Fibroblast of lung (primary cell): ENCODE data around the gene B9D1. TPM values are rescaled to one million over a fixed set of nuclear protein-coding genes. Genes with fewer than 3 reads are reported as not detected.
A peak's percentile ranks its signal among the peaks of the same experiment; 100 is the strongest.

Source experiments
- DNase-seq, 2 donors: peaks; one replicate each; pipeline versions ENCODE4 v3.0.0 to v3.0.0-alpha.2; 2010; ENCODE audit warnings: low read depth in 2 of 2
- H2AFZ ChIP-seq: 2 replicates; pipeline ENCODE4 v1.5.1; 2012; ENCODE audit warnings: low read length, control low read depth, inconsistent platforms
- H3K27ac ChIP-seq: 2 replicates; pipeline ENCODE4 v1.5.1; 2011; ENCODE audit warnings: low read length, control low read depth; ENCODE audit not compliant: insufficient read depth
- H3K27me3 ChIP-seq: 2 replicates; pipeline ENCODE4 v1.5.1; 2011; ENCODE audit warnings: mild to moderate bottlenecking, low read length; ENCODE audit not compliant: control insufficient read depth, insufficient read depth
- H3K36me3 ChIP-seq: 2 replicates; pipeline ENCODE4 v1.5.1; 2011; ENCODE audit warnings: low read length; ENCODE audit not compliant: control insufficient read depth, insufficient read depth
- H3K4me1 ChIP-seq: 2 replicates; pipeline ENCODE4 v1.5.1; 2011; ENCODE audit warnings: low read length; ENCODE audit not compliant: control insufficient read depth, insufficient read depth; ENCODE audit errors: extremely low read depth
- H3K4me2 ChIP-seq: 2 replicates; pipeline ENCODE4 v1.5.1; 2011; ENCODE audit warnings: low read length, control low read depth; ENCODE audit not compliant: insufficient read depth; ENCODE audit errors: extremely low read depth
- H3K4me3 ChIP-seq, 4 experiments: fragments of 200-600 bp in 1 of 4; sonication (generic) in 1 of 4; replicated peaks in 1 of 4; 2 replicates each; pipeline ENCODE4 v1.5.1; 2011 to 2016; ENCODE audit warnings: low read length in 4 of 4, low read depth in 3 of 4, mild to moderate bottlenecking in 3 of 4, control low read depth in 2 of 4, inconsistent platforms in 1 of 4, mixed read lengths in 1 of 4; ENCODE audit not compliant: insufficient read depth in 1 of 4; ENCODE audit errors: control extremely low read depth in 1 of 4
- H3K79me2 ChIP-seq: 2 replicates; pipeline ENCODE4 v1.5.1; 2012; ENCODE audit warnings: mild to moderate bottlenecking, low read length, inconsistent platforms; ENCODE audit not compliant: control insufficient read depth, insufficient read depth
- H3K9ac ChIP-seq: 2 replicates; pipeline ENCODE4 v1.5.1; 2011; ENCODE audit warnings: mild to moderate bottlenecking, low read length, control low read depth; ENCODE audit not compliant: insufficient read depth
- H3K9me3 ChIP-seq: 2 replicates; pipeline ENCODE4 v1.5.1; 2012; ENCODE audit warnings: low read depth, low read length; ENCODE audit not compliant: control insufficient read depth, insufficient read depth
- H4K20me1 ChIP-seq: 2 replicates; pipeline ENCODE4 v1.5.1; 2011; ENCODE audit warnings: low read length; ENCODE audit not compliant: control insufficient read depth, insufficient read depth; ENCODE audit errors: extremely low read depth
- CTCF ChIP-seq, 2 donors: IDR thresholded peaks in 1 of 2; conservative IDR thresholded peaks in 1 of 2; 1 replicate in 1 of 2; 2 replicates in 1 of 2; pipeline ENCODE4 v1.5.1; 2011 to 2012; ENCODE audit warnings: low read length in 2 of 2, control low read depth in 1 of 2, inconsistent platforms in 1 of 2, low read depth in 1 of 2, mild to moderate bottlenecking in 1 of 2
- EZH2 ChIP-seq: IDR thresholded peaks from 2 replicates; pipeline ENCODE4 v1.5.1; 2012; ENCODE audit warnings: low read length, control low read depth, mild to moderate bottlenecking; ENCODE audit errors: missing control alignments
- polyA plus RNA-seq, 2 donors: library from polyadenylated mRNA; depleted of rRNA in 1 of 2; stranded (reverse) in 1 of 2; unstranded in 1 of 2; fragments of >200 nt; gene quantifications; 2 replicates each; pipeline ENCODE4 v1.2.1, GENCODE V29; 2011 to 2012; ENCODE audit warnings: missing spikeins in 1 of 2
- total RNA-seq: library from RNA; depleted of rRNA; stranded (reverse); fragments of >200 nt; gene quantifications from 2 replicates; pipeline ENCODE4 v1.2.1, GENCODE V29; 2014

The B9D1 gene
- total and polyA plus RNA-seq, 2 donors (not counting 1 experiment from before 2014, with no cell fraction given): 35.7 to 38.5 TPM

- H3K27ac ChIP-seq: no peak overlapping the region
Measured at GRCh38 chr17:19319771-19320505, 42.6 kb downstream of the B9D1 start.

GRCh38 chr17:19318611-19319010 lies 43.9 kb downstream of the B9D1 start:
- TF ChIP-seq EZH2: no peak
- TF ChIP-seq CTCF (conservative IDR thresholded peaks at IDR 0.05 in 1 of 2, IDR thresholded peaks at IDR 0.05 in 1 of 2; ENCODE audit: low read depth in 1 of 2, low read length in 2 of 2): no peak
- no peak for DNase-seq
- no peak overlapping the region for H2AFZ ChIP-seq
- H3K4me1 ChIP-seq: peaks cover 6% of the 10 kb centered on the region
- H3K27ac ChIP-seq: no peak overlapping the region
- no peak overlapping the region for H3K4me2 ChIP-seq
- no peaks in the 10 kb centered on the region for H4K20me1 ChIP-seq
- H3K9ac ChIP-seq: no peak overlapping the region
- H3K9me3 ChIP-seq: no peaks in the 10 kb centered on the region
- H3K27me3 ChIP-seq: no peaks in the 10 kb centered on the region
- no peaks in the 10 kb centered on the region for H3K79me2 ChIP-seq
- peaks cover 8% of the 10 kb centered on the region for H3K36me3 ChIP-seq
- no peak overlapping the region for H3K4me3 ChIP-seq

More at GRCh38 chr17:19319771-19320505, 42.6 kb downstream of the B9D1 start:
- no peak overlapping the region for H3K4me3 ChIP-seq
- DNase-seq: no peak
- no peak overlapping the region for H2AFZ ChIP-seq
- no peaks in the 10 kb centered on the region for H3K27me3 ChIP-seq
- H3K79me2 ChIP-seq: no peaks in the 10 kb centered on the region
- peaks cover 8% of the 10 kb centered on the region for H3K36me3 ChIP-seq
- H4K20me1 ChIP-seq: no peaks in the 10 kb centered on the region
- no peak overlapping the region for H3K4me2 ChIP-seq
- TF ChIP-seq EZH2: no peak
- no peak for TF ChIP-seq CTCF (conservative IDR thresholded peaks at IDR 0.05 in 1 of 2, IDR thresholded peaks at IDR 0.05 in 1 of 2; ENCODE audit: low read depth in 1 of 2, low read length in 2 of 2)
- no peak overlapping the region for H3K9ac ChIP-seq
- peaks cover 5% of the 10 kb centered on the region for H3K4me1 ChIP-seq
- no peaks in the 10 kb centered on the region for H3K9me3 ChIP-seq

- TF ChIP-seq EZH2: no peak
- TF ChIP-seq CTCF (conservative IDR thresholded peaks at IDR 0.05 in 1 of 2, IDR thresholded peaks at IDR 0.05 in 1 of 2; ENCODE audit: low read depth in 1 of 2, low read length in 2 of 2): peak; percentile 2 to 13
- Histone ChIP-seq H3K4me1 (peaks cover 6% of the 10 kb centered on the region), H3K9ac (no peak overlapping the region), H2AFZ (no peak overlapping the region), H3K79me2 (no peaks in the 10 kb centered on the region), H3K36me3 (peaks cover 11% of the 10 kb centered on the region), H3K4me2 (no peak overlapping the region), H3K9me3 (no peaks in the 10 kb centered on the region), H4K20me1 (no peaks in the 10 kb centered on the region), H3K4me3 (no peak overlapping the region), H3K27ac (no peak overlapping the region), H3K27me3 (no peaks in the 10 kb centered on the region)
- peak; percentile 73 to 91 for DNase-seq
Measured at GRCh38 chr17:19317359-19318095, 45.0 kb downstream of the B9D1 start.
